A204.1 (cell line): Measurements from ENCODE around the gene CSK.

Source experiments
- FAIRE-seq: peaks from 2 replicates; lab custom pipeline; 2012; peaks lifted over from hg19 to GRCh38; lab: Jason Lieb, UNC

The CSK gene

DNA sequence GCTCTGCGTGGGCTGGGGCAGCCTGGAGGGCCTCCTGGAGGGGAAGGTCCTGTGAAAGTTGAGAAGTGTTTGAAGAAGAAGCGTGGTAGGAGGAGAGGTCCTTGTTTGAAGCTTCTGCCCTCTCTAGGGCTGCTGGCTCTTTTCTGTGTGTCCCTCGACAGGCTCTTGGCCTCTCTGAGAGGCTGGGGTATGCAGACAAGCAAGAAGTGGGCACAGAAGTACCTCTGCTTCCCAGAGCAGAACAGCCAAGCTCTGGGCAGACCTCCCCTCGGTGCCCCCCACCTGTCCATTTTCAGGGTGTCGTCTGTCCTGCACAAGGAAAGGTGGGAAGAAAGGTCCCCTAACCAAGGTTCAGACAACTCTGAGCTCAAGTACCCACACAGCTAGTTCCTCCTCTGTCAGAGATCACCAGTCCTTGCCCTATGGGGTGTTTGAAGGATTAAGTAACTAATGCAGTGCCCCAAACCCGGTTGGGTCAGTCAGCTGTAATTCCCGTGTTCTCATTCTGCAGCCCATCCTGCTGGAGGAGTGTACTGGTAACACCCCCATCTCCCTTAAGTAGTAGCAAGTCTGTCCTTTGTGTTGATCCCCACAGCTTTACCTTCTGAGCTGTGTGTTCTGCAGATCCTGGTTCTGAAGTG, 6.3 kb downstream of the CSK start:
- FAIRE-seq = no peak

DNA sequence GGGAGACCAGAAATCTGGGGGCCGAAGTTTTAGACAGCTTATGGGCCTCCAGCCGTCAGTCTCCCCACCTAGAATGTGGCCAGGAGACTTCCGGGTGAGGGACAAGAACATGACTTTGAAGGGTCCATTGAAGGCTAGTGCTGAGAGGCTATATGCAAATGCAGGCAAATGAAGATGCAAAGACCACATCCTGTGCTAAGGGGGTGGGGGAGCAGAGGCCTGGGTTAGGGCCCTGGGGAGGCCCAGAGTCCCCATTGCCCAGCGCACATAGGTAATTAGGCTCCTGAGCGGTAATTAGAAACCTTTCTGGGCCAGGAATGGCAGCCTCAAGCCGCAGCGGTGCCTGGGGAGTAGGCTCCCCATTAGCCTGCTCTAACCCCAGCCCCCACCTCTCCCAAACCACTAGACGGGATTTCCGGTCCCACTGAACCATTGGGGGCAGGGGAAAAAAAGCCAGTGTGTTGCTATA, 6.8 kb downstream of the CSK start:
- no peak for FAIRE-seq

DNA sequence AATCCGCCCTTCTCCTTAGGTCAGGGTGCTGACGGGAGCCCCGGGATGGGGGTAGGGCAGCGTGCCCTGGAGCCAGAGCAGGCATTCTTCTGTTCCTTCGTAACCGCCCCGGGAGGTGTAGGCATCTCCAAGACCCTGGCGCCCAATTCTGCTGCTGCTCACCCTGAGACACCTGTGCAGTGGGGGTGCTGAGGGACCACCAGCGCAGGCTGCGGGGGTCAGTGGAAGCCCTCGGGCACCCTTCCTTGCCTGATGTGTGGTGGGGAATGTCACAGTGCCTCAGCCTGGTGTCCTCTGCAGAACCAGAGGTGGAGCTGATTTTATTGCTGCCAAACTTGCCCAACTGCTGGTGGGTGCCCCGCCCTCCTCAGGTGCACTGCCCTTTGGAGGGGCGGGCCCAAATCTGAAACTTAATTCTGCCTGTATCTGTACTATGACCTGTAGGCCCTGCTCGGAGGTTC, 7.3 kb downstream of the CSK start:
- no peak for FAIRE-seq

DNA sequence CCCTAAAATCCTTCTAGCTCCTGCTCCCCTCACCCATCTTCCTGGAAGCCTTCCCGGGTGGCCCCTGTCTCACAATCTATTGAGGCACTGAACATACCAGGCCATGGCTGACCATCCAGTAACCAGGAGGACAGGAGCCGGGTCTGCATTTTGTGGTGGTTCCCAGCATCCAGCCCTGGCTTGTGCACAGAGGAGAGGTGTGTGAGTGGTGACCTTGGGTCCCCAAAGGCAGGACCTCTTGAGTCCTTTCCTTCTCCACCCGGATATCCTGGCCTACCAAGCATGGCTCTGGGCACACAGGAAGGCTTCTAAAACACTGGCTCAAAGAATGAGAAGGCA, 7.8 kb downstream of the CSK start:
- no peak for FAIRE-seq

DNA sequence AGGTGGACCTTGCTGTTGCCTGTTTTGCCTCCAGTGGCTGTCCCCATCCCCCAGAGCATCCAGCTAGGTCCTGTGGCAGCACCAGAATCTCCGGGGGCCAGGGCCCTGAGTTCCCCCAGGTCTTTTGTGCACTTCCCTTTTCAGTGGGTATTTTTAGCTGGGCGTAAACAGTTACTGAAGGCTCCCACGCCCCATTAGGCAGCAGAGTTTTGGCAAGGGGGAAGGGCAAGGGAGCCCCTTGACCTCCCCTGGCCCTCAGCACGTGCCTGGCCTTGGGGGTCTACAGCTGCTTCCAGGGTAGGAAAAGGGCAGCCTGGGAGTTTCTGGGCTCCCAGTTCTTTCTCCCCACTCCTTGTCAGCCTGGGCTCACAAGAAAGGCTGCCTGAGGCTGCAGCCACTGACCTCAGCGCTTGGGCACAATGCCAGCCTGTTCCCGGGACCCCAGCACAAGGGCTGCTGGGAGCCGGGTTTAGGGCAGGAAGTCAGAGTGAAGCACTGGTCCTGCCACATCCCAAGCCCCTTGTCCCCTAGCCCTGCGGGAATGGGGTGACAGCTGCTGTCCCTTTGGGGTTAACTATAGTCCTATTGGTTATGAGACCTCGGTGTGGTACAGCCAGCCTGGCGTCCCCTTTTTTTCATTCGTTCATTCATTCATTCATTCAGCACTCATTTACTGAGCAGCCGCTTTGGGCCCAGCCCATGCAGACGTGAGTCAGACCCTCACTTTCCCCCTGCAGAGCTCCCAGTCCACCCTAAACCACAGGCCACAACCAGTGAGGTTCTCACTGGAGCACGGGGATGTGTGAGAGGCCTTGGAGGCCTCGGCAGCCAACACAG, 8.4 kb downstream of the CSK start:
- FAIRE-seq = no peak

DNA sequence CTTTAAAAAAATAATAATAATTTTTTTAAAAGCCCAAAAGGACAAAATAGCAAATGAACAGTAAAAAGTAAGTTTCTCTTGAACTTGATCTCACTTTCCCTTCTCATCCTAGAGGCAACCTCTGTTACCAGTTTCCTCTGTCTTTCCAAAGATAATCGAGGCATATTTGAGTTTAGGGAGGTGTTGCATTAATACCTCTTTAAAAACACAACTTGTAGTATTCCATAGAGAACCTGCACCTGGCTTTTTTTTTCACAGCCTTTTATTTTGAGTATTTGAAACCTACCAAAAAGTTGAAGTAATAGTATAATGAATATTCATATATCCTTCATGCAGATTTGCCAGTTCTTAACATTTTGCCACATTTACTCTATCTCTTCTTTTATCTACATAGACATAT, 9.1 kb downstream of the CSK start:
- no peak for FAIRE-seq

DNA sequence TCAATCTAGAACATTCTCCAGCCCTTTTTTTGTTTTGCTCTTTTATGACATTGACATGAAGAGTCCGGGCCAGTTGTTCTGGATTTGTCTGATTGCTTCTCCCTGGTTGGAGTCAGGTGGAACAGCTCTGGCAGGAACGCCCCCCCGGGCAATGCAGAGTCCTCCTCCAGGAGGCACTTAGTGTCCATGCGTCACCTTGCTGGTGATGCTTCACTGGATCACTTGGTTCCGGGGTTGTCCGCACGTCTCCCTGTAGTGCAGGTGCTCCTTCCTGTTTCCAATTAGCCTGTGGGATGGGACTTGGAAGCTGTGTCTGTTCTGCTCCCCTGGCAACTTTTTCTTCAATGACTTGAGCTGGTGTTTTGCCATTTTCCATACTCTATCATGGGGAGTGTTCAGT, 9.8 kb downstream of the CSK start:
- FAIRE-seq = no peak

DNA sequence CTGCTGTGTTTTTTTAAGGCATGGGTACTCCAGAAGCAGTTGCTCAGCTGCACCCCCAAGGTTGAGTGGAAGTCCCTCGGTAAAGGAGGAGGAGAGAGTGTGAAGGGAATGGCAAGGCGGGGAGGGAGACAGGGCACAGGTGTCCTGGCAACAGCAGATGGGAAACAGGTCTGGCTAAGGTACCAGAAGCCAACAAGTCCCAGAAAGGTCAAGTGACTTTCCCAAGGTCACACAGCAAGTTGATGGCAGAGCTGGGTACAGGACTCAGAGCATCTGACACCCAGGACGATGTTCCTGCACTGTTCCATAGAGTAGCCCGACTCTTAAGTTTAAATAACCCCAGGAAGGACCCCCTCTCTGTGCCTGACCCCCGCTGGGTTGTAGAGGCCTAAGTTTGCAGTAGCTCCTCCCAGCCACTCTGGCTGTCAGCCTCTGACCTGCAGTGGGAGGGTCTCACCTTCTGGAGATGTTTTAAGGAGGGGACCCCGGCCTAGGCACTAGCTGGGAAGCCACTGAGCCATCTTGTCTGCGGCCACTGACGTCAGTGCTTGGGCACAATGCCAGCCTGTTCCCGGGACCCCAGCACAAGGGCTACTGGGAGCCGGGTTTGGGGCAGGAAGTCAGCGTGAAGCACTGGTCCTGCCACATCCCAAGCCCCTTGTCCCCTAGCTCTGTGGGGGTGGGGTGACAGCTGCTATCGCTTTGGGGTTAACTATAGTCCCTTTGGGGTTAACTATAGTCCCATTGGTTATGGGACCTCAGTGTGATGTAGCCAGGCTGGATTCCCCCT, 10.5 kb downstream of the CSK start:
- no peak for FAIRE-seq

DNA sequence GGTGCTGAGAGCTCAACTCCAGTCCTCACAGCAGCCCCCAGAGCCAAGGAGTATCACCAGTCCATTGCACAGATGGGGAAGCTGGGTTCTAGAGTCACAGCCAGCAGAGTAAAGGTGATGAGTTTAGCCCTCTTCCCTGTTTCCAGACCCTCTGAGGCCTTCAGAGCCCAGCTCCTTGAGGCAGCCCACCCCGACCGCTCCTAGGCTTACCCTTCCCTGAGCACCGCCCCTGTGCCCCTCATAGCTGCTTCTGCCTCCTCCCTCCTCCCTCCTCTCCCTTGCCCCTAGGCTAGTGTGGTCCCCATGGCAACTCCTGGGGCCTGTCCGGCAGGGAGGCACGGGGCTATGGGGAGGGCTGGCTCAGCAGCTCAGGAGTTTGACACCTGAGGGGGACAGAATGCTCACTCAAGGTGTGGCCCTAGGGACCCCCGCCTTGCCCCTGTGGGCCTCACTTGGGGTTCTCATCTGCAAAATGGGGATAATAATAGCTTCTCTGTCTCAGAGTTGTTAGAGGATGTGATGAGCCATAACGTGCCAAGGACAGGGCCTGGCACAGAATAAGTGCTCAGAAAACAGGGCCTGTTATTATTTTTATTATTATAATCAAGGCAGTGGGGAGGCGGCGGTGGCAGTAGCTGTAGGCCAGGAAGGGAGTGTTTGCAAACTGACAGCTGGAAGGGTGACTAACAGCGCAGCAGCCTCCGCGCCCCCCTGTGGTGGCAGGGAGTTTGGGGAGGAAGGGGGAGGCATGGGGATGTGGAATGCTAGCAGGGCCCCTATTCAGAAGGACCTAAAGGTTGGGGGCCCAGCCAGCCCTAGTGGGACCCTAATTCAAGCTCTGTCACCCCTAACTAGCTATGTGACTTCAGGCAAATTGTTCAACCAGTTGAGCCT, 11.5 kb downstream of the CSK start:
- FAIRE-seq = no peak

DNA sequence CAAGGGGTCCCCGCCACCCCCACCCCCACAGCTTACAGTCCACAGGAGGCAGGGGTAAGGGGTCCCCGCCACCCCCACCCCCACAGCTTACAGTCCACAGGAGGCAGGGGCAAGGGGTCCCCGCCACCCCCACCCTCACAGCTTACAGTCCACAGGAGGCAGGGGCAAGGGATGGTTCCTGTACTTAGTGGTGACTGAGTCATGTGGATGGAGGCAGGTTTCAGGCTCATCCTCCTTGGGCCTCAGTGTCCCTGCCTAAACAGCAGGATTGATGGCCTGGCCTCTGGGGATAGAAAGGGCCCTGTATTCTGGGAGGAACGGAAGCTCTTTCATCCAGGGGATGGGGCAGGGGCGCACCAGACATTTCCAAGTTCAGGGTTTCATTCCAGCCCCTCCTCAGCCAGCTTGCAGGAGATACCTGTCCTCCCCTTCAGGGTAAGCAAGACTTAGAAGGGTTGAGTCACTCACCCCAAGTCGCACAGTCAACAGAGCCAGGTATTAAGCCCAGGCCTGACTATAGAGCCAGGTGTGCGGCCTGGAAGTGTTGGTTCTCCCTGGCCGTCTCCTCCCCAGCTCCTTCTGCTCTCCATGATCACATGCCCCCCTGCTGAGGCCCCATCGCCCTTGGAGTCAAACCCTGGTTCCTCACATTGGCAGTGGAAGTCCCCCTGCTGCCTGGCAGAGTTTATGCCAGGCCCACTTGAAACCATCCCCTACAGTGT, 12.5 kb downstream of the CSK start:
- FAIRE-seq = no peak

DNA sequence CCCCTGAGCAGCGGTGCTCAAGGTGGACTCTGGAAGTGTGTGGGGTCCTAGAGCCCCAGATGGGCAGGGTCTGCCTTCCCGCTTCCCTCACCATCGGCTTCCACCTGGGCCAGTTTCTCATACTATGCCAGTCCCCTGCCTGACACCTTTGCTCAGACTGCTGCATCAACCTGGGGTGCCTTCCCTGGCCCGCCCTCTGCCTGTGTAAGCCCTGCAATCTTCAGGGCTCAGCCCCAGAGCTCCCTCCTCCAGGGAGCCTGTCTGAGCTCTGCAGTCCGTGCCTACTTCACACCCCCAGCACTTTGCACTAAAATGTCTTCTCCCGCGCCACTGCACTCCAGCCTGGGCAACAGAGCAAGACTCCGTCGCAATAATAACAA, 13.1 kb downstream of the CSK start:
- no peak for FAIRE-seq

DNA sequence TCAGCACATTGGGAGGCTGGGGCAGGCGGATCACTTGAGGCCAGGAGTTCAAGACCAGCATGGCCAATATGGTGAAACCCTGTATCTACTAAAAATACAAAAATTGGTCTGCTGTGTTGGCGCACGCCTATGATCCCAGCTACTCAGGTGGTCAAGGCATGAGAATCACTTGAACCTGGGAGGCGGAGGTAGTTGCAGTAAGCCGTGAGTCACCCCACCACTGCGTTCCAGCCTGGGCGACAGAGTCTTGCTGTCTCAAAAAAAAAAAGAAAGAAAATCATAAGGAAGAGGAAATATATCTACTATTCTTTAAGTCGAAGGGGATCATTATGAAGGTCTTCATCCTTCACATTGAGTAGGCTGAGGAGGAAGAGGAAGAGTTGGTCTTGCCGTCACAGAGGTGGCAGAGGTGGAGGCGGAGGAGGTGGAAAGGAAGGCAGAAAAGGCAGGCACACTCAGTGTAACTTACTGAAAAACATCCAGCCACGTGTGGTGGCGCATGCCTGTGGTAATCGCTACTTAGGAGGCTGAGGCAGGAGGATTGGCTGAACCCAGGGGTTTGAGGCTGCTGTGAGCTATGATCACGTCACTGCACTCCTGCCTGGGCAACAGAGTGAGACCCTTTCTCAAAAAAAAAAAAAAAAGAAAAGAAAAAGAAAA, 14.2 kb downstream of the CSK start:
- no peak for FAIRE-seq

DNA sequence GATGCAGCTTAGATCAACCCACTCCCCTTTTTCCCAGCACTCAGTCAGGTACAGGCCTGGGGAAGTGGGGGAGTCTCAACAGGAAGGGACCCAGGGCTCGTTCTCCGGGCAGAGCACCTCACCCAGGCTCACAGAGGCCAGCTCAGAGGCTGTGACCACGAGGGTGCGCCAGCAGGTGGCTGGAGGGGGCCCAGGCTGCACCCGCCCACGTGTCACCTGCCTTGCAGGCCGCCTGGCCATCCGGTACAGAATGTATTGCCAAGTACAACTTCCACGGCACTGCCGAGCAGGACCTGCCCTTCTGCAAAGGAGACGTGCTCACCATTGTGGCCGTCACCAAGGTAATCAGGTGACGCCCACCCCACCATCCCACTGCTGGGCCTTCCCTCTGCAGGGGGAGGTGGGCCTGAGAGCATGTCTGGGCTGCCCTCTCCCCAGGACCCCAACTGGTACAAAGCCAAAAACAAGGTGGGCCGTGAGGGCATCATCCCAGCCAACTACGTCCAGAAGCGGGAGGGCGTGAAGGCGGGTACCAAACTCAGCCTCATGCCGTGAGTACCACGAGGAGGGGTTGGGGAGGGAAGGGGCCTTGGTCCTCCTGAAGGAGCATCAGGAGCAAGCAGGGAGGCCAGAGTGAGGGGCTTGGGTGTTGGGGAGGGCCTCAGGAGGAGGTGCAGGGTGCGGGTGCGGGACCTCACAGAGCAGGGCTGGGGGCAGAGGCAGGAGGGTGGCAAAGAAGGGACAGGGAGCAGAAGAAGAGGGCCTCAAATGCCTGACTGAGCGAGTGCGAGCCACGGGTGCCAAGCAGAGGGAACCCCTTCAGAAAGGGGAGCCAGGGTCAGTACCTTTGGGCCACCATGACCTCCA, 16.7 kb downstream of the CSK start:
- no peak for FAIRE-seq

DNA sequence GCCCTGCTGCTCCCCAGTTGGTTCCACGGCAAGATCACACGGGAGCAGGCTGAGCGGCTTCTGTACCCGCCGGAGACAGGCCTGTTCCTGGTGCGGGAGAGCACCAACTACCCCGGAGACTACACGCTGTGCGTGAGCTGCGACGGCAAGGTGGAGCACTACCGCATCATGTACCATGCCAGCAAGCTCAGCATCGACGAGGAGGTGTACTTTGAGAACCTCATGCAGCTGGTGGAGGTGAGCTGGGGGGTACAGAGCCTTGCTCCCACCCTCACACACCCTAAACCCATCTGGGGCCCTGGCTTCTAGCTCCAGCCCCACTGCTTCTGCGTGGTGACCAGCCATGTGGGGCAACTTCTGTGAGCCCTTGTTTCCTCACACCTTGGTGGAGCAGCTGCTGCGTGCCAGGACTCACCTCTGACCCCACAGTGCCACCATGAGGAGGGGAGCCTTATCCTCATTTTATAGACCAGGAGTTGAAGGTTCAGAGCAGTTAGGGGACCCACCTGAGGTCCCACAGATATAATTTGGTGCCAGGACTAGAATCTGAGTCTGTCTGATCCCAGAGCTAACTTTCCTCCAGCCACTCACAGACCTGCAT, 17.5 kb downstream of the CSK start:
- no peak for FAIRE-seq

DNA sequence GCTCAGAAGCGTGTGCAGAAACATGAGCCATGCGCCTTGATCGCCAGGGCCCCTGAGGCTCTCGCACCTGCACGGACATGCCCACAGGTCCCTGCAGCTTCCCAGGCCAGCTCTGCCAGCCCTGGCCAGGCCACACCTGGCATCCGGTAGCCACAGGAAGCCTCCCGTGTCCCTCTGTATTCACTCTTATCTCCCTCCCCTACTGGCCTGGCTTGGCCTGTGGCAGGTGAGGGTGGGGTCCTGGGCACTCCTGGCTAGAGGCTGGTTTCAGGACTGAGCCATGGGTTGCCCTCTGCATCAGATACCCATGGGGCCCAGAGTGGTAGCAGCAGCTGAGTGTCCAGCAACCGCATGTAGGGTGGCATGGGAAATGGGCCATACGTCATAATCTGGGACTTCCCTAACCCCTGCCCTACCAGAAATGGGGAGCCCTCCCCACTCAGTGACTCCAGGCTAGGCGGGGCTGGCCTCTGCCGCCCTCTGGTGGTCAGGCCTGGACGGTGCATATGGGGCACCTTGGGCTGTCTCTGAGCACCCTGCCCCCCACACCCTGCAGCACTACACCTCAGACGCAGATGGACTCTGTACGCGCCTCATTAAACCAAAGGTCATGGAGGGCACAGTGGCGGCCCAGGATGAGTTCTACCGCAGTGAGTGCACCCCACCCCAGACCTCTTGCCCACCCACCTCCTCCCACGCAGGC, 18.1 kb downstream of the CSK start:
- no peak for FAIRE-seq

DNA sequence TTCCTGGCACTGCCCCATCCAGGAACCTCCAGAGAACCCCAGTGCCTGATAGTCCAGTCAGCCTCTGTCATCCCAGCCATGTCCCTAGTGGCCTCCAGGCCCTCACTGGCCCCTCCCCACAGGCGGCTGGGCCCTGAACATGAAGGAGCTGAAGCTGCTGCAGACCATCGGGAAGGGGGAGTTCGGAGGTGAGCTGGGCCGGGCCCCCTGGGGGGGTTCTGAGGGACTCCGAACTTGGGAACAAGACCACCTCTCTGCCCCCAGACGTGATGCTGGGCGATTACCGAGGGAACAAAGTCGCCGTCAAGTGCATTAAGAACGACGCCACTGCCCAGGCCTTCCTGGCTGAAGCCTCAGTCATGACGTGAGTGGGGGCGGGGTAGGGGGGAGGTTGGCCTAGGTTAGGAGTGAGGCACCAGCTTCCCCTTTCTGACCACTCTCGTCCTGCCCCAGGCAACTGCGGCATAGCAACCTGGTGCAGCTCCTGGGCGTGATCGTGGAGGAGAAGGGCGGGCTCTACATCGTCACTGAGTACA, 18.7 kb downstream of the CSK start:
- FAIRE-seq = no peak

DNA sequence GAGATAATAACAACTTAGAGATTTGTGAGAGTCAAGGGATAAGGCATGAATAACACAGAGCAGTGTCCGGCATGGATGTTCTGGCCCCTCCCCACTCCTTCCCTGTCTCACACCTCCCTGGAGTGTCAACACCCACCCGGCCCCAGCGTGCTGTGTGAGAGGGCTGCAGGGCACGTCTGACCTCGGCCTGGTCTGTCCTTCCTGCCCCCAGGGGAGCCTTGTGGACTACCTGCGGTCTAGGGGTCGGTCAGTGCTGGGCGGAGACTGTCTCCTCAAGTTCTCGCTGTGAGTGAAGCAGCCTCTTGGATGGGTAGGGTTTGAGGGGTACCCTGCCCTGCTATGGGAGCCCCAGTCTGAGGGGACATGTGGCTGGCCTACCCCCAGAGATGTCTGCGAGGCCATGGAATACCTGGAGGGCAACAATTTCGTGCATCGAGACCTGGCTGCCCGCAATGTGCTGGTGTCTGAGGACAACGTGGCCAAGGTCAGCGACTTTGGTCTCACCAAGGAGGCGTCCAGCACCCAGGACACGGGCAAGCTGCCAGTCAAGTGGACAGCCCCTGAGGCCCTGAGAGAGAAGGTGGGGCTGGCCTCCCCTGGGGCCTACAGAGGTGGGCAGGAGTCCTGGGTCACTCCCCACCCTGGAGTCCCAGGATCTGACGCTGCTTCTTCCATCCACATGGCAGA, 19.6 kb downstream of the CSK start:
- FAIRE-seq = no peak

DNA sequence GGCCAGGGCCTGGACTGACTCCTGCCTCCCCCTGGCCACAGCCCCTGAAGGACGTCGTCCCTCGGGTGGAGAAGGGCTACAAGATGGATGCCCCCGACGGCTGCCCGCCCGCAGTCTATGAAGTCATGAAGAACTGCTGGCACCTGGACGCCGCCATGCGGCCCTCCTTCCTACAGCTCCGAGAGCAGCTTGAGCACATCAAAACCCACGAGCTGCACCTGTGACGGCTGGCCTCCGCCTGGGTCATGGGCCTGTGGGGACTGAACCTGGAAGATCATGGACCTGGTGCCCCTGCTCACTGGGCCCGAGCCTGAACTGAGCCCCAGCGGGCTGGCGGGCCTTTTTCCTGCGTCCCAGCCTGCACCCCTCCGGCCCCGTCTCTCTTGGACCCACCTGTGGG, 20.4 kb downstream of the CSK start:
- no peak for FAIRE-seq
